Measurements from ENCODE around the gene MRTO4.

DNA sequence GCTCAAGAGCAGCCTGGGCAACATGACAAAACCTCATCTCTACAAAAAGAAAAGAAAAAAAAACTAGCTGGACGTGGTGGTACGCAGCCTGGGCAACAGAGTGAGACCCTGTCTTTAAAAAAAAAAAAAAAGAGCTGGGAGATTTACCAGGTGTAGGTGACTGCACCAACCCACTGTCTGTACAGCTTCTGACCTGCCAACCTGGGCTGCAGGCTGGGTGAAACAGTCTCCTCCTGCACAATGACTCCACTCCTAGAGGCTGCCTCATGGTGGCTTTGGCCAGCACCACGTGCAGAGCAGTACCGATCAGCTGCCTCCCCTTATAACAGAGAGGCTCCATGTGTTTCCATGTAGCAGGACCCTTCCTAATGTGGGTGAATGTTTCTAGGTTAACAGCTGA is 3.7 kb downstream of the MRTO4 start:
- TF ChIP-seq, protein P1, sequence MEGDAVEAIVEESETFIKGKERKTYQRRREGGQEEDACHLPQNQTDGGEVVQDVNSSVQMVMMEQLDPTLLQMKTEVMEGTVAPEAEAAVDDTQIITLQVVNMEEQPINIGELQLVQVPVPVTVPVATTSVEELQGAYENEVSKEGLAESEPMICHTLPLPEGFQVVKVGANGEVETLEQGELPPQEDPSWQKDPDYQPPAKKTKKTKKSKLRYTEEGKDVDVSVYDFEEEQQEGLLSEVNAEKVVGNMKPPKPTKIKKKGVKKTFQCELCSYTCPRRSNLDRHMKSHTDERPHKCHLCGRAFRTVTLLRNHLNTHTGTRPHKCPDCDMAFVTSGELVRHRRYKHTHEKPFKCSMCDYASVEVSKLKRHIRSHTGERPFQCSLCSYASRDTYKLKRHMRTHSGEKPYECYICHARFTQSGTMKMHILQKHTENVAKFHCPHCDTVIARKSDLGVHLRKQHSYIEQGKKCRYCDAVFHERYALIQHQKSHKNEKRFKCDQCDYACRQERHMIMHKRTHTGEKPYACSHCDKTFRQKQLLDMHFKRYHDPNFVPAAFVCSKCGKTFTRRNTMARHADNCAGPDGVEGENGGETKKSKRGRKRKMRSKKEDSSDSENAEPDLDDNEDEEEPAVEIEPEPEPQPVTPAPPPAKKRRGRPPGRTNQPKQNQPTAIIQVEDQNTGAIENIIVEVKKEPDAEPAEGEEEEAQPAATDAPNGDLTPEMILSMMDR (IDR thresholded peaks at IDR 0.05; ENCODE audit: poor library complexity), result no peak
- TF ChIP-seq EZH2 (IDR thresholded peaks at IDR 0.05; ENCODE audit: borderline replicate concordance) (no peak), EZH2phosphoT487 (IDR thresholded peaks at IDR 0.05; ENCODE audit: low read depth, severe bottlenecking, unreplicated experiment) (no peak)
